Osteoblast (primary cell): Measurements from ENCODE around the gene PHF23. TPM values are rescaled to one million over a fixed set of nuclear protein-coding genes. Genes with fewer than 3 reads are reported as not detected.

Experiments
- DNase-seq: peaks from one replicate; pipeline ENCODE4 v3.0.0; 2011; ENCODE audit warnings: low spot score, mixed read lengths; ENCODE audit not compliant: insufficient read length; ENCODE audit errors: missing footprints
- H2AFZ ChIP-seq: 2 replicates; pipeline ENCODE4 v1.6.0; 2011; ENCODE audit warnings: mild to moderate bottlenecking, low read length
- H3K27ac ChIP-seq: 2 replicates; pipeline ENCODE4 v1.5.1; 2011; ENCODE audit warnings: mild to moderate bottlenecking, low read depth, low read length, moderate library complexity
- H3K27me3 ChIP-seq: 2 replicates; pipeline ENCODE4 v1.6.0; 2012; ENCODE audit warnings: mild to moderate bottlenecking, control low read depth, inconsistent platforms, low read length, moderate library complexity; ENCODE audit not compliant: insufficient read depth
- H3K36me3 ChIP-seq: 2 replicates; pipeline ENCODE4 v1.5.1; 2011; ENCODE audit warnings: mild to moderate bottlenecking, low read length, control low read depth, moderate library complexity; ENCODE audit not compliant: insufficient read depth
- H3K4me1 ChIP-seq: 2 replicates; pipeline ENCODE4 v1.5.1; 2011; ENCODE audit warnings: mild to moderate bottlenecking, low read length, control low read depth, moderate library complexity; ENCODE audit not compliant: insufficient read depth
- H3K4me2 ChIP-seq: 2 replicates; pipeline ENCODE4 v1.6.0; 2011; ENCODE audit warnings: mild to moderate bottlenecking, low read length; ENCODE audit not compliant: insufficient read depth
- H3K4me3 ChIP-seq: fragments of 200-600 bp; sonication (generic); 3 replicates; pipeline ENCODE4 v1.5.1; 2012; ENCODE audit warnings: mild to moderate bottlenecking, low read length, inconsistent platforms; ENCODE audit not compliant: insufficient read depth
- H3K79me2 ChIP-seq: 2 replicates; pipeline ENCODE4 v1.6.0; 2012; ENCODE audit warnings: mild to moderate bottlenecking, low read length, control low read depth, inconsistent platforms; ENCODE audit not compliant: insufficient read depth
- H3K9me3 ChIP-seq: 2 replicates; pipeline ENCODE4 v1.5.1; 2011; ENCODE audit warnings: low read depth, low read length, control low read depth
- H4K20me1 ChIP-seq: 2 replicates; pipeline ENCODE4 v1.6.0; 2012; ENCODE audit warnings: mild to moderate bottlenecking, low read length, control low read depth; ENCODE audit not compliant: insufficient read depth
- total RNA-seq: library from RNA; depleted of rRNA; stranded (reverse); fragments of >200 nt; gene quantifications from 2 replicates; pipeline ENCODE4 v1.2.3, GENCODE V29; 2012
- TF ChIP-seq, protein P1 (sequence below): IDR thresholded peaks from 2 replicates; pipeline ENCODE4 v1.5.1; 2011; ENCODE audit warnings: mild to moderate bottlenecking, low read depth, low read length, moderate library complexity; ENCODE audit errors: extremely low read depth

PHF23 gene
- total RNA-seq, 1 donor: 53.2 TPM

DNA sequence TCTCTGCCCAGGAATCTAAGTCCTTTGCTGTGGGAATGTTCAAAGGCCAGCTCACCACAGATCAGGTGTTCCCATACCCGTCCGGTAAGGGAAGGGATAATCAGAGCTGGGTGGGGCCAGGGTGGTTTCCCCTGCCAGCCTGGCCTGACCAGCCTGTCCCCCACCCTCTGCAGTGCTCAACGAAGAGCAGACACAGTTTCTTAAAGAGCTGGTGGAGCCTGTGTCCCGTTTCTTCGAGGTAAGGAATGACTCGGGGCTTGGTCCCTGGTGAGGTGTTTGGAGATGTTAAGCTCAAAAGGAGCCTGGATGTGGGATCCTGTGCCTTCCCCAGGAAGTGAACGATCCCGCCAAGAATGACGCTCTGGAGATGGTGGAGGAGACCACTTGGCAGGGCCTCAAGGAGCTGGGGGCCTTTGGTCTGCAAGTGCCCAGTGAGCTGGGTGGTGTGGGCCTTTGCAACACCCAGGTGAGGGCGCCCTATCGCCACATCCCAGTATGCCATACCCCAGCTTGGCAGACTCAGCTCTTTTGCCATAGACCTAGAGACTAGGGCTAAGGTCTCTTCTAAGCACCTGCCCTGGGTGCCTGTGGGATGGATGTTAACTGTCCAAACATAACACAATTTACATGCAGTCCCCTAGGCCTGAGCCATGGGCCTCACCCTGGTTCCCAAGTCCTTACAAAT is 18.5 kb downstream of the PHF23 start:
- H3K79me2 ChIP-seq: peaks cover 49% of the 10 kb centered on the region
- peaks cover 42% of the 10 kb centered on the region for H3K4me1 ChIP-seq
- H3K36me3 ChIP-seq: peaks cover 49% of the 10 kb centered on the region
- peak; percentile 92 for DNase-seq
- peak overlapping the region; percentile 99 for H3K4me2 ChIP-seq
- no peaks in the 10 kb centered on the region for H3K9me3 ChIP-seq
- H4K20me1 ChIP-seq: peaks cover 53% of the 10 kb centered on the region
- no peaks in the 10 kb centered on the region for H3K27me3 ChIP-seq
- no peak overlapping the region for H2AFZ ChIP-seq
- peak overlapping the region; percentile 97 for H3K4me3 ChIP-seq
- TF ChIP-seq, protein P1, sequence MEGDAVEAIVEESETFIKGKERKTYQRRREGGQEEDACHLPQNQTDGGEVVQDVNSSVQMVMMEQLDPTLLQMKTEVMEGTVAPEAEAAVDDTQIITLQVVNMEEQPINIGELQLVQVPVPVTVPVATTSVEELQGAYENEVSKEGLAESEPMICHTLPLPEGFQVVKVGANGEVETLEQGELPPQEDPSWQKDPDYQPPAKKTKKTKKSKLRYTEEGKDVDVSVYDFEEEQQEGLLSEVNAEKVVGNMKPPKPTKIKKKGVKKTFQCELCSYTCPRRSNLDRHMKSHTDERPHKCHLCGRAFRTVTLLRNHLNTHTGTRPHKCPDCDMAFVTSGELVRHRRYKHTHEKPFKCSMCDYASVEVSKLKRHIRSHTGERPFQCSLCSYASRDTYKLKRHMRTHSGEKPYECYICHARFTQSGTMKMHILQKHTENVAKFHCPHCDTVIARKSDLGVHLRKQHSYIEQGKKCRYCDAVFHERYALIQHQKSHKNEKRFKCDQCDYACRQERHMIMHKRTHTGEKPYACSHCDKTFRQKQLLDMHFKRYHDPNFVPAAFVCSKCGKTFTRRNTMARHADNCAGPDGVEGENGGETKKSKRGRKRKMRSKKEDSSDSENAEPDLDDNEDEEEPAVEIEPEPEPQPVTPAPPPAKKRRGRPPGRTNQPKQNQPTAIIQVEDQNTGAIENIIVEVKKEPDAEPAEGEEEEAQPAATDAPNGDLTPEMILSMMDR: peak; percentile 53
- peak overlapping the region; percentile 94 for H3K27ac ChIP-seq

DNA sequence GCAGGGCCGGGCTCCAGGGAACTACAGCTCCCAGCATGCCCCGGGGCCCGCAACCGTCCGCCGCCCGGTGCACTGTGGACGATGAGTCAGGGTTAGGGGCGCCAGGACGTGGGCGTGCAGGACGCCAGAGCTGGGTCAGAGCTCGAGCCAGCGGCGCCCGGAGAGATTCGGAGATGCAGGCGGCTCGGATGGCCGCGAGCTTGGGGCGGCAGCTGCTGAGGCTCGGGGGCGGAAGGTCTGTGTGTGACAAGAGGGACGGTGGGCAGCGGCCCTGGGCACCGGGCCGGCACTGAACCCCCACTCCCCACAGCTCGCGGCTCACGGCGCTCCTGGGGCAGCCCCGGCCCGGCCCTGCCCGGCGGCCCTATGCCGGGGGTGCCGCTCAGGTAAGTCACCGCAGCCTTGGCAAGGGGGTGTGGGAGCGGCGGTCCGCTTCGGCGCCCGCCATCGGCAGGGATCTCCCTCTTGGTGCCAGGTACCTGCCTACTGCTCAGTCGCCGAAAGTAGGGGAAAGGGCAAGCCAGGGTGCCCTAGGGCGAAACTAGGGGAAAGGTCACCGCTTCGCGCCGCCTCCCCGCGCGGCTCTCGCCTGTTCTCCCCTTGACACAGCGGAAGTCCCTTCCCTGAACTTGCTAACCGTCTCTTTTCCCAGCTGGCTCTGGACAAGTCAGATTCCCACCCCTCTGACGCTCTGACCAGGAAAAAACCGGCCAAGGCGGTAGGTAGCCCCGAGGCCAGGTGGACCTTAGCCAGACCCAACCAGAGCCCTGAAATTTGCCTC is 19.3 kb downstream of the PHF23 start, which contains the start of the genes ACADVL and DLG4:
Gene ACADVL (plus strand): TSS at position 127 of the 781 bp plus-strand sequence. CDS start 47 bp downstream, at position 174.
Gene DLG4 (minus strand): TSS at position 25 of the 781 bp plus-strand sequence.
- no peaks in the 10 kb centered on the region for H3K9me3 ChIP-seq
- peak; percentile 99 for DNase-seq
- peak within 1 kb of the TSS; percentile 94 for H3K27ac ChIP-seq
- peak within 1 kb of the TSS; percentile 89 for H2AFZ ChIP-seq
- H3K4me3 ChIP-seq: peak within 1 kb of the TSS; percentile 97
- TF ChIP-seq, protein P1: no peak
- H4K20me1 ChIP-seq: peaks cover 57% of the 10 kb centered on the region
- peak within 1 kb of the TSS; percentile 99 for H3K4me2 ChIP-seq
- peaks cover 48% of the 10 kb centered on the region for H3K4me1 ChIP-seq
- peaks cover 52% of the 10 kb centered on the region for H3K79me2 ChIP-seq
- peaks cover 42% of the 10 kb centered on the region for H3K36me3 ChIP-seq
- no peaks in the 10 kb centered on the region for H3K27me3 ChIP-seq

DNA sequence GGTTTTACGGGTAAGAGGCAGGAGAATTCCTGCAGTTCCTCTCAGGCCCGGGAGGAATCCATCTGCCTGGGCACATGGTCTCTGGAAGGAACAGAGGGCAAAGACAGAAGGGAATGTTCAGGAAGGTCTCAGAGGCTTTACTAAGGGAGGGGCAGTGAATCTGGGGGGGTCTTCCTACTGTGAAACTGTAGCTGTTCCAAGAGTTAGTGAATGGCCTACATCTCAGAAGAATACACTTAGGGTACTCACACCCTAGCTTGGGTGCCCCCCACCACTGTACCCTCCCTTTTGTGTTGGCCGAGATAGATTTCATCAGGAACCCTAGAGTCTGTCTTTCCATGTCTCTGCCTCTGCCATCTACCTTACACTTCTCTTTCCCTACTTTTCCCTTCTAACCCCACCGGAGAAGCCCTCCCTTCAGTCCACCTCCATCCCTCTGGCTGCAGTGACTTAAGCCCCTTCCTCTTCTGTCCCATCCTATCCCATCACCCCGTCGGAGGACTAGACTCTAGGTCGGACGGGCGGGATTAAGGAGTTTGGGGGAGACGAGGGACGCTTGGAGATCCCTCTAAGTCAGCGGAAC is 19.9 kb downstream of the PHF23 start:
- H2AFZ ChIP-seq: peak overlapping the region; percentile 89
- H3K27me3 ChIP-seq: no peaks in the 10 kb centered on the region
- H3K27ac ChIP-seq: peak overlapping the region; percentile 94
- peaks cover 54% of the 10 kb centered on the region for H3K79me2 ChIP-seq
- peak; percentile 90 for DNase-seq
- peak overlapping the region; percentile 99 for H3K4me2 ChIP-seq
- peak overlapping the region; percentile 97 for H3K4me3 ChIP-seq
- peaks cover 37% of the 10 kb centered on the region for H3K36me3 ChIP-seq
- peaks cover 60% of the 10 kb centered on the region for H4K20me1 ChIP-seq
- no peaks in the 10 kb centered on the region for H3K9me3 ChIP-seq
- TF ChIP-seq, protein P1: no peak
- peaks cover 54% of the 10 kb centered on the region for H3K4me1 ChIP-seq
